ENCODE data around the gene MREG. TPM values are rescaled to one million over a fixed set of nuclear protein-coding genes. Genes with fewer than 3 reads are reported as not detected.
"Not testable (repeated sequence)": the region's sequence is repeated elsewhere in the genome, so short reads cannot be mapped to it uniquely, and the experiment has no call there.

MREG gene
- polyA plus RNA-seq, 3 donors: 0.85 to 3.5 (median 2.3) TPM

DNA sequence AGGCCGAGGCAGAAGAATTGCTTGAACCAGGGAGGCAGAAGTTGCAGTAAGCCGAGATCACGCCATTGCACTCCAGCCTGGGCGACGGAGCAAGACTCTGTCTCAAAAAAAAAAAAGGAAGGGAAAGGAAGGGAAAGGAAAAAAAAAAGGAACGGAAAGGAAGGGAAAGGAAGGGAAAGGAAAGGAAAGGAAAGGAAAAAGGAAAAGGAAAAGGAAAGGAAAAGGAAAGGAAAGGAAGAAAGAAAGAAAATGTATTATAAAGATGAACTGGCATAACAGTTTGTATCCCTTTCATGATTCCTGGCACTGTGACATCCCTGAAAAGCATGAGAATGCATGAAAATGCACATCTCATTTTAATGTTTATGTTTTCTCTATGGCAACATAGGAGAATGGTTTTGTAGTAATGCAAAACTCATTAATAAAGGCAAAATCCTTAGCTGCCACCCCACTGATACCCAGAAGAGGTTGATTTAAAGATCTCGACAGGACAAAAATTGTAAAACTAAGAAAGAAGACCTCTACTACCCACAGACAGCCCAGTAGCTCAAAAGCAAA, 11.5 kb upstream of the MREG start:
- WGBS, 3 donors: 85 to 95% (median 95%) methylated on average over 7 of the region's 7 CpGs
- H3K27ac ChIP-seq (ENCODE audit: low read depth, low read length): no peak overlapping the region

- 13 to 30% (median 22%) methylated on average over 3 of the region's 3 CpGs for WGBS, 3 donors
- H3K27ac ChIP-seq (ENCODE audit: low read depth, low read length): no peak overlapping the region
Measured at GRCh38 chr2:216023055-216023648, 9.8 kb upstream of the MREG start.

DNA sequence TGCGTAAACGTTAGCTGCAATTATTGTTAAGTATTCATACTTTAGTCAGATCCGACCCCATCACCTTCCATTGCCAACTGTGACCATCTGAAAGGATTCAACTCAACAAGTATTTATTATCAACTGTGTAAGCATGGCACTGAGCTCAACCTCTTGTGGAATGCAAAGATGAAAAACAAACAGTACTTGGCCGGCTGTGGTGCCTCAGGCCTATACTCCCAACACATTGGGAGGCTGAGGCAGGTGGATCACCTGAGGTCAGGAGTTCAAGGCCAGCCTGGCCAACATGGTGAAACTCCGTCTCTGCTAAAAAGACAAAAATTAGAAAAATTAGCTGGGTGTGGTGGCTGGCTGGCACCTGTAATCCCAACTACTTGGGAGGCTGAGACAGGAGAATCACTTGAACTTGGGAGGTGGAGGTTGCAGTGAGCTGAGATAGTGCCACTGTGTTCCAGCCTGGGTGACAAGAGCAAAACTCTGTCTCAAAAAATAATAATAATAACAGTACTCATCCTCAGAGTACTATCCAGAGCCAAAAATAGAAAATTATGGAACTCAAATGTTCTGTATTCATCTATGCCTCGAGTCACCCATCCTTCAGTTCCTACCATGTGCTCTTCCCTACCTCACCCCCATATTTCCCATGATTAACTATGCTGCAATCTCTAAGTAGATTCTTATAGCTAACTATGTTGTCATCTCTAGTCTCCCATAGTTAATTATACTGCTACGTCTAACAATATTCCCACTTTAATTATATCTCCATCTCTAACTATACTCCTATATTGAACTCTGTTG, 8.6 kb upstream of the MREG start:
- no peak overlapping the region for H3K27ac ChIP-seq (ENCODE audit: low read depth, low read length)
- 83 to 91% (median 90%) methylated on average over 7 of the region's 7 CpGs for WGBS, 3 donors

- H3K27ac ChIP-seq (ENCODE audit: low read depth, low read length): no peak overlapping the region
- WGBS, 3 donors: 89 to 90% (median 89%) methylated on average over 3 of the region's 3 CpGs
Measured at GRCh38 chr2:216018709-216019108, 5.4 kb upstream of the MREG start.

DNA sequence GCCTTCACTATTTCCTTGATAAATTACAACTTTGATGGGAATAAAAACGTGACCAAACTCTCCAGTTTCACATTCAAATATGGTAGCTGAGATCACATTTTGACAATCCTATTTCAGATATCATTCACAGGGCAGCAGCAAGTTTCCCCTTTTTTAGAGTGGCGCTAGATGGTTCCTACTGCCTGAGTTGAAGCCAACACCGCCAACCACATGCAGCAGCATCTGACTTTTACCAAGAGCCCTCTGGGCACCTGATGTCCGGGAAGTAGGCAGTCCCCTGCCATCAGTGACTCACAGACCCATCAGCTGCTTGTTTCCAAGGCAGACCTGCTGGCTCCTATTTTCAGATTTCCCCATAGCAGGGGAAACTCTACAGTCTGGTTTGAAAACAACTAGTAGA, 4.0 kb upstream of the MREG start:
- H3K27ac ChIP-seq (ENCODE audit: low read depth, low read length): no peak overlapping the region
- 67 to 91% (median 79%) methylated on average over 4 of the region's 4 CpGs for WGBS, 3 donors

DNA sequence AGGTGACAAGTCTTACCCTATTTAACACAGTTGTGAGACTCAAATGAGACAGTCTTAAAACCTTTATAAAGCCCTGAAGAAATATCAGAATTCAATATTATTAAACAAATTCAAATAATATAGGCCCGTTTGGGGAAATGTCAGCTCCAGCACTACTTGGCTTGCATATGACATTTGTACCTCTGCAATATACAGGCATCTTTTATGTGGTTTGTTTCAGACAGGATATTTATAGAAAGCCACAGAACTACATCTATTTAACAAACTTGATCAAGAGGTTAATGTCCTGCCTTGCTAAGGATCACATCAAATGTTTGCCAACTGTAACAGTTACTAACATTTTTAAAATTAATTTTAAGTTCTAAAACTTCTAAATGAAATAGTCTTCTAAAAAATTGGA, 3.2 kb upstream of the MREG start:
- WGBS, 3 donors: 49 to 61% (median 59%) methylated on average over 1 of the region's 1 CpG

DNA sequence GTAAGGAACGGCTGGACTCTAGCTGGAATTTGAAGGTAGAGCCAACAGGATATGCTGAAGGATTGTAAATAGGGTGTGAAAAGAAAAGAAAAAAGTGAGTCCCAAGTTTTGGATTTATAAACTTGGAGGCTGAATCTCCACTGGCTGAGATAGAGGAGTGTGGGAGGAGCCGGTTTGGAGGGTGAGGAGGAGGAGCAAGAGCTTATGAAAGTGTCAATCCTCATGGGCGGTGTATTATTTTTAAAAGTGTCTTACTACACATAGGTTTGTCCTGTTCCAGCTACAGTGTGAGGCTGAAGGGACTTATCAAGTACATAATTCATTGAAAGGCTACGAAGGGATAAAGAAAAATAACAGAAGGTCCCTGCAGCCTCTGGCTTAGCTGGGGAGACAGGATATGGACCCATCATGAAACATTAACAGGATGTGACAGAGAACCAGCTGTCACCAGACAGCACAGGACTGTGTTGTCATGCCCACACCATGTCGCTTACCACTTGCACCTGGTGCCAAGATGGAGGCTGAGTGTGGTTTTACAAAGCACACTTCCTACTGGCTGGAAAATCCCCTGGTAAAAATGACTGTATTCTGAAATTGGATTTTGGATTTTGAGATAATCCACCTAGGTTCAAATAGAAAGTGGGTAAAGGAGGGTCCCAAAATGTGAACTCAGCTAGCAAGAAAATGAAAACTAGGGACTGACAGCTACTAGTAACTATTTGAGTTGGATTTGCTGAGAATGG, 2.5 kb upstream of the MREG start:
- WGBS, 3 donors: 71 to 83% (median 72%) methylated on average over 5 of the region's 5 CpGs
- no peak overlapping the region for H3K27ac ChIP-seq (ENCODE audit: low read depth, low read length)

More for the DNA sequence above, 3.2 kb upstream of the MREG start:
- H3K27ac ChIP-seq (ENCODE audit: low read depth, low read length): no peak overlapping the region

- 93 to 95% (median 94%) methylated on average over 23 of the region's 23 CpGs for WGBS, 3 donors
Measured at GRCh38 chr2:216014986-216015385, 1.6 kb upstream of the MREG start.

GRCh38 chr2:216014006-216014405, 655 bp upstream of the MREG start:
- H3K27ac ChIP-seq (ENCODE audit: low read depth, low read length): no peak overlapping the region
- 83 to 92% (median 91%) methylated on average over 8 of the region's 8 CpGs for WGBS, 3 donors

More at GRCh38 chr2:216014986-216015385, 1.6 kb upstream of the MREG start:
- no peak overlapping the region for H3K27ac ChIP-seq (ENCODE audit: low read depth, low read length)

DNA sequence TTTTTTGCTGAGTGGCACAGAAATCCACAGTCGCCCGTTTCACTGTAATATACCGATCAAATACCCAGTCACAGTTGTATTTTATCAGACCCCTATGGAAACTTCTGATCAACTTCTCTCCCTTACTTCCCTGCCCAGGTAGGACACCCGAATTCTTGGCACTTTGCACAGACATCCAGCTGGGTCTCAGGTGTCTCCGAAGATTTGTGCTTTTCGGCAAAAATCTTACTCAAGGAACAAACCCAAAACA, 596 bp downstream of the MREG start:
- WGBS, 3 donors: 7 to 11% (median 7%) methylated on average over 6 of the region's 6 CpGs
- no peak overlapping the region for H3K27ac ChIP-seq (ENCODE audit: low read depth, low read length)

GRCh38 chr2:216012133-216012829, 1.1 kb downstream of the MREG start:
- WGBS, 3 donors: 15 to 25% (median 20%) methylated on average over 6 of the region's 6 CpGs
- H3K27ac ChIP-seq (ENCODE audit: low read depth, low read length): no peak overlapping the region

DNA sequence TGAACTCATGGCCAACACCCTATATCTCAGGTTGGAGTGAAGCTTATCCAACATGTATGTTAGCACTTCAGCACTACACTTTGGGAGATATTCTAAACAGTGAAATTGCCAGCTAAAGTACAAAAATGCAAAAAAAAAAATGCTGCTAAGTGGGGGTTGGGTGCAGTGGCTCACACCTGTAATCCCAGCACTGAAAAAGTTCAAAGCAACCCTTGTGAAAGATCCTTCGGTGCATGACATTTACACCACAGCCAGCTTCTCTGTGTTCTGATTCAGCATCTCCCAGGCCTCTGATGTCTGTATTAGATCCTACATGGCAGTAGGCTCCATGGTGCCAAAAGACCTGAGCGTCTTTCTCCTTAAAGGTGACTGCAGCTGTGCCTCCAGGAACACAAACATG, 4.1 kb downstream of the MREG start:
- WGBS, 3 donors: 93 to 98% (median 96%) methylated on average over 2 of the region's 2 CpGs

DNA sequence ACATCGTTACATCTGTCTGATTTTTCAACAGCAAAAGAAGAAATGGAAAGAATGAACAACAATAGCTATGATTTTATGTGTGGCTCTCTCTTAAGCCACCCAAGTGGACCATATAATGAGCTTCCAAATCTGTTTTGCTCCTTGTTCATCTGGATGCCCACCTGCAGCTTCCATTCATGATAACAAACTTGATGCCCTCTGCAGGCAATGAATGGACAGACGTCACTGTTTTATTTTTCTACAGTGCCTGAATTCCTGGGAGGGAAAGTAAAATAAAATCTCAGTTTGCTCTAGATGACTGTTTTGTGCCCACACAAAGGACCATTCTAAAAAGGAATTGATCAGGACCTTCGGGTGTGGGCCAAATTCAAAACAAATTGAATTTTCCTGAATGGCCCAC, 5.0 kb downstream of the MREG start:
- 86 to 97% (median 92%) methylated on average over 3 of the region's 3 CpGs for WGBS, 3 donors
- no peak overlapping the region for H3K27ac ChIP-seq (ENCODE audit: low read depth, low read length)

More for the DNA sequence above, 4.1 kb downstream of the MREG start:
- not testable (repeated sequence) for H3K27ac ChIP-seq (ENCODE audit: low read depth, low read length)

DNA sequence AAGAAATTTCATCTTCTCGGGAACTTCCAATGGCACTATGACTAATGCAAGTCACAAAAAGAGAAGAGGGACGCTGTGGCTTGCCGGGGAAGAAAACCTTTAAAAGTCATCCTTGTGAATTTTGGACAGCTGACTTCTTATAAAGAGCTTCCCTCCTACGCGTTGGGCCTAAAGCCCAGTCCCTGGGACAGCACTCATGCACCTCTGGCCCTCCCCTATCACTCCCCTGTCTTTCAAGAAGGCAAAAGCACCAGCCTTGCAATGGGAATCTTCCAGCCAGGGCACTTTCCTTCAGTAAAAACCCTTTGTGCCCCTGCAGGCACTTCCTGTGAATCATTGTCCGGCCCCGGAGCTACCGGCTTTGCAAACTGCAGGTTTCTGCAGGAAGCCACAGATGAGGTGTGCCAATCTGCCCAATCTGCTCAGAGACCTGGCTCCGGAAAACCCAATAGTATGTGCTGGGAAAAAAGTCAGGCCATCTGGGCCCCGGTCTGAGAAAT, 7.1 kb downstream of the MREG start:
- no peak overlapping the region for H3K27ac ChIP-seq (ENCODE audit: low read depth, low read length)
- WGBS, 3 donors: 24 to 69% (median 28%) methylated on average over 10 of the region's 10 CpGs

DNA sequence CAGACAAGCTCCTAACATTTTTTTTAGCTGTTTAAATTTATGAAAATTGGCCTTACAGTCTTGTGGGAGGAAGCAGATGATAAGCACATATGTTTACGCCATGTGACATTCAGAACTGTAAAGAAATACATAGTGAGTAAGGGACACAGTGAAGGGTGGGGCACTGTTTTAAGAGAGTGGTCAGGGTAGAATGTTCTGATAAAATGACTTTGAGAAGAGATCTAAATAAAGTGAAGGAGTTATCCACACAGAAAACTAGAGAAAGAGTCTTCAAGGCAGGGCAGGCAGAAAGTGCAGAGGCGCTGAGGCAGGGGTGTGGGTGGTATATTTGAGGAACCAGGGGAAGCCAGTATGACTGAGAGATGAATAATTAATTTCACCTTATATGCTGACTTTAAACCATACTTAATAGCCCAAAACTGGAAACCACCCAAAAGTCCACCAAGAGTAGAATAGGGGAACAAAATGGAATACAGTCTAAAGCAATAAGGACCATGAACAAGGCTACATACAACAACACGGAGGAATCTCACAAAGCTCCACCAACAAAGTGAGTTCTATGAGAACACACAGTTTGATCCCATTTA, 8.6 kb downstream of the MREG start:
- 81 to 91% (median 85%) methylated on average over 3 of the region's 3 CpGs for WGBS, 3 donors
- no peak overlapping the region for H3K27ac ChIP-seq (ENCODE audit: low read depth, low read length)

GRCh38 chr2:216003876-216004696, 9.3 kb downstream of the MREG start:
- no peak overlapping the region for H3K27ac ChIP-seq (ENCODE audit: low read depth, low read length)
- WGBS, 3 donors: 88 to 92% (median 91%) methylated on average over 6 of the region's 6 CpGs

DNA sequence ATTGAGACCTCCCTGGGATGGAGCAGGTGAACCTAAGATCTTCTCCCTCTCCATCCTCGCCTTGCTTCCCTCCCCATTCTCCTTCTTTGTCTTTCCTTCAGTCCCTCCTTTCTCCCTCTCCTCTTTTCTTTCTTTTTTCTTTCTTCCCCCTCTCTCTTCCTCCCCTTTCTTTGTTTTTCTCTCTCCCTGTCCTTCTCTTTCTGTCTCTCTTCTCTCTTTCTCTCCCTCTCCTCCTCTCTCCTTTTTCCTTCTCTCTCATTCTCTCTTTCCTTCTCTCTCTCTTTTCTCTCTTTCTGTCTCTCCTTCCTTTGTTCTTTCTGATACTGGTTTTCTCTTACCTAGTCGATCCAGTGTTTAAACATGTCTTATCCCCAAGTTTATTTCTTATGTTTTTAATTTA, 10.7 kb downstream of the MREG start:
- 88 to 95% (median 91%) methylated on average over 2 of the region's 2 CpGs for WGBS, 3 donors

More for the DNA sequence above, 10.7 kb downstream of the MREG start:
- H3K27ac ChIP-seq (ENCODE audit: low read depth, low read length): no peak overlapping the region
